ENCODE data around the gene HOOK2. TPM values are rescaled to one million over a fixed set of nuclear protein-coding genes. Genes with fewer than 3 reads are reported as not detected.
A peak's percentile ranks its signal among the peaks of the same experiment; 100 is the strongest.

The HOOK2 gene
- total RNA-seq, 1 experiment from 2014 or later, result 70.0 TPM

DNA sequence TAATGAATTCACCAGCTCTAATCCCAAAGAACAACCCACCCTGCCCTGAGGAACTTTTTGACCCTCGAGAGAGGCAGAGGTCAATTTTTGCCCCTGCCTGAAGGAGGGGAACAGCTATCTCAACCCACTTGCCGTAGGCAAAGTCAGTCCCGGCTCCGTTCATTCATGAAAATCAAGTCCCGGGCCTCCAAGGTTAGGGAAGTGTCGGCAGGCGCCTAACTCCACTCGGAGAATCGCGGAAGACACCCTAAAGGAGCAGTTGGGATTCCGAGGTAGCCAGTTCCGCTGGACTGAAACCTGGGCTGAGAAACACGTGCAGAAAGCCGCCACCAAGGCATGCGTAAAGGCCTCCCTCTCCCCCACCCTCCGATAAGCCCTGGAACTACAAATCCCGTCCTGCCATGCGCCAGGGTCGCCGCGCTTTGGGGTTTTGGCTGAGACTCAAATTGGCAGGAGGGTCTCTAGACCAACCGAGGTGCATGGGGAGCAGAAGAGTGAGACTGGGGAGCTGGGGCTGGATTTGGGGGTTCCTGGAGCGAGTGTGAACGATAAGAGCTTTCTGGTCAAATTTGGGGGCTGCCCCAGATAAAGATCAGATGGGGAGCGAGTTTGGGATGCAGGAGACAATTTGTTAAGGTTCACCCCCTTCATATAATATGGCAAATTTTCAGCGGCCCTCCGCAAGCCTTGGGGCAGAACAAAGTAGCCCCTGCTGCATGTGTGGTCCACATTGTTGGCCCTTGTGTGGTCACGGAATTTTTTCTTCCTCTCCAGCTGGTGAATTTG lies 51.5 kb downstream of the HOOK2 start, which contains the start of gene TNPO2 (continued):
- TF ChIP-seq, protein P1, sequence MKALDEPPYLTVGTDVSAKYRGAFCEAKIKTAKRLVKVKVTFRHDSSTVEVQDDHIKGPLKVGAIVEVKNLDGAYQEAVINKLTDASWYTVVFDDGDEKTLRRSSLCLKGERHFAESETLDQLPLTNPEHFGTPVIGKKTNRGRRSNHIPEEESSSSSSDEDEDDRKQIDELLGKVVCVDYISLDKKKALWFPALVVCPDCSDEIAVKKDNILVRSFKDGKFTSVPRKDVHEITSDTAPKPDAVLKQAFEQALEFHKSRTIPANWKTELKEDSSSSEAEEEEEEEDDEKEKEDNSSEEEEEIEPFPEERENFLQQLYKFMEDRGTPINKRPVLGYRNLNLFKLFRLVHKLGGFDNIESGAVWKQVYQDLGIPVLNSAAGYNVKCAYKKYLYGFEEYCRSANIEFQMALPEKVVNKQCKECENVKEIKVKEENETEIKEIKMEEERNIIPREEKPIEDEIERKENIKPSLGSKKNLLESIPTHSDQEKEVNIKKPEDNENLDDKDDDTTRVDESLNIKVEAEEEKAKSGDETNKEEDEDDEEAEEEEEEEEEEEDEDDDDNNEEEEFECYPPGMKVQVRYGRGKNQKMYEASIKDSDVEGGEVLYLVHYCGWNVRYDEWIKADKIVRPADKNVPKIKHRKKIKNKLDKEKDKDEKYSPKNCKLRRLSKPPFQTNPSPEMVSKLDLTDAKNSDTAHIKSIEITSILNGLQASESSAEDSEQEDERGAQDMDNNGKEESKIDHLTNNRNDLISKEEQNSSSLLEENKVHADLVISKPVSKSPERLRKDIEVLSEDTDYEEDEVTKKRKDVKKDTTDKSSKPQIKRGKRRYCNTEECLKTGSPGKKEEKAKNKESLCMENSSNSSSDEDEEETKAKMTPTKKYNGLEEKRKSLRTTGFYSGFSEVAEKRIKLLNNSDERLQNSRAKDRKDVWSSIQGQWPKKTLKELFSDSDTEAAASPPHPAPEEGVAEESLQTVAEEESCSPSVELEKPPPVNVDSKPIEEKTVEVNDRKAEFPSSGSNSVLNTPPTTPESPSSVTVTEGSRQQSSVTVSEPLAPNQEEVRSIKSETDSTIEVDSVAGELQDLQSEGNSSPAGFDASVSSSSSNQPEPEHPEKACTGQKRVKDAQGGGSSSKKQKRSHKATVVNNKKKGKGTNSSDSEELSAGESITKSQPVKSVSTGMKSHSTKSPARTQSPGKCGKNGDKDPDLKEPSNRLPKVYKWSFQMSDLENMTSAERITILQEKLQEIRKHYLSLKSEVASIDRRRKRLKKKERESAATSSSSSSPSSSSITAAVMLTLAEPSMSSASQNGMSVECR (CRISPR knock-in tag; IDR thresholded peaks at IDR 0.05; ENCODE audit: borderline replicate concordance), result no peak; the same call in 1 of the 2 replicates
- TF ChIP-seq FOXP4 (CRISPR knock-in tag; IDR thresholded peaks at IDR 0.05) (peak; percentile 49; the same call in 1 of the 2 replicates), E2F1 (CRISPR knock-in tag; IDR thresholded peaks at IDR 0.05) (no peak), MYBL2 (CRISPR knock-in tag; IDR thresholded peaks at IDR 0.05) (peak; percentile 73; the same call in 1 of the 2 replicates), GABPB1 (CRISPR knock-in tag; IDR thresholded peaks at IDR 0.05) (0 out of 2 replicates have a peak, but pooled peaks have one; percentile 21), FOXK1 (CRISPR knock-in tag; IDR thresholded peaks at IDR 0.05) (0 out of 2 replicates have a peak, but pooled peaks have one; percentile 18), HMGA2 (CRISPR knock-in tag; IDR thresholded peaks at IDR 0.05) (no peak), CTCF (IDR thresholded peaks at IDR 0.05) (no peak), ZNF423 (CRISPR knock-in tag; IDR thresholded peaks at IDR 0.05) (no peak), TP53 (CRISPR knock-in tag; IDR thresholded peaks at IDR 0.05) (no peak), USF1 (CRISPR knock-in tag; IDR thresholded peaks at IDR 0.05) (peak; percentile 62; the same call in 1 of the 2 replicates)
- TF ChIP-seq, protein P2, sequence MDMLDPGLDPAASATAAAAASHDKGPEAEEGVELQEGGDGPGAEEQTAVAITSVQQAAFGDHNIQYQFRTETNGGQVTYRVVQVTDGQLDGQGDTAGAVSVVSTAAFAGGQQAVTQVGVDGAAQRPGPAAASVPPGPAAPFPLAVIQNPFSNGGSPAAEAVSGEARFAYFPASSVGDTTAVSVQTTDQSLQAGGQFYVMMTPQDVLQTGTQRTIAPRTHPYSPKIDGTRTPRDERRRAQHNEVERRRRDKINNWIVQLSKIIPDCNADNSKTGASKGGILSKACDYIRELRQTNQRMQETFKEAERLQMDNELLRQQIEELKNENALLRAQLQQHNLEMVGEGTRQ (CRISPR knock-in tag; IDR thresholded peaks at IDR 0.05), result peak; percentile 80
- TF ChIP-seq, protein P3, sequence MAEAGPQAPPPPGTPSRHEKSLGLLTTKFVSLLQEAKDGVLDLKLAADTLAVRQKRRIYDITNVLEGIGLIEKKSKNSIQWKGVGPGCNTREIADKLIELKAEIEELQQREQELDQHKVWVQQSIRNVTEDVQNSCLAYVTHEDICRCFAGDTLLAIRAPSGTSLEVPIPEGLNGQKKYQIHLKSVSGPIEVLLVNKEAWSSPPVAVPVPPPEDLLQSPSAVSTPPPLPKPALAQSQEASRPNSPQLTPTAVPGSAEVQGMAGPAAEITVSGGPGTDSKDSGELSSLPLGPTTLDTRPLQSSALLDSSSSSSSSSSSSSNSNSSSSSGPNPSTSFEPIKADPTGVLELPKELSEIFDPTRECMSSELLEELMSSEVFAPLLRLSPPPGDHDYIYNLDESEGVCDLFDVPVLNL (CRISPR knock-in tag; IDR thresholded peaks at IDR 0.05; ENCODE audit: borderline replicate concordance, low read depth), result no peak
- TF ChIP-seq, protein P4, sequence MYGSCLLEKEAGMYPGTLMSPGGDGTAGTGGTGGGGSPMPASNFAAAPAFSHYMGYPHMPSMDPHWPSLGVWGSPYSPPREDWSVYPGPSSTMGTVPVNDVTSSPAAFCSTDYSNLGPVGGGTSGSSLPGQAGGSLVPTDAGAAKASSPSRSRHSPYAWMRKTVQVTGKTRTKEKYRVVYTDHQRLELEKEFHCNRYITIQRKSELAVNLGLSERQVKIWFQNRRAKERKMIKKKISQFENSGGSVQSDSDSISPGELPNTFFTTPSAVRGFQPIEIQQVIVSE (CRISPR knock-in tag; IDR thresholded peaks at IDR 0.05; ENCODE audit: borderline replicate concordance), result no peak
